GM23338 (cell line): ENCODE measurements around the gene PLSCR2. TPM values are rescaled to one million over a fixed set of nuclear protein-coding genes. Genes with fewer than 3 reads are reported as not detected.

Source experiments
- ATAC-seq: fragments of 200-7000 bp; cut with Tn5 transposase; 3 replicates; pipeline ENCODE4 v1.9.1; 2020
- DNase-seq: peaks from one replicate; pipeline ENCODE4 v3.0.0-alpha.2; 2015; ENCODE audit warnings: low spot score
- H2AFZ ChIP-seq: fragments of 200-600 bp; sonication (generic); 2 replicates; pipeline ENCODE4 v1.8.0; 2016; ENCODE audit warnings: antibody characterized with exemption, mild to moderate bottlenecking, moderate library complexity
- H3F3A ChIP-seq: fragments of 200-600 bp; sonication (generic); replicated peaks from 2 replicates; pipeline ENCODE4 v1.8.0; 2017; ENCODE audit warnings: antibody characterized with exemption, mixed run types, low read depth
- H3K27ac ChIP-seq: fragments of 200-600 bp; sonication (generic); 2 replicates; pipeline ENCODE4 v1.6.1; 2016; ENCODE audit warnings: low read depth
- H3K27me3 ChIP-seq: fragments of 200-600 bp; sonication (generic); 2 replicates; pipeline ENCODE4 v1.8.0; 2016; ENCODE audit warnings: mild to moderate bottlenecking, mixed run types, moderate library complexity; ENCODE audit not compliant: insufficient read depth
- H3K36me3 ChIP-seq: fragments of 200-600 bp; sonication (generic); 2 replicates; pipeline ENCODE4 v1.8.0; 2016; ENCODE audit warnings: mild to moderate bottlenecking; ENCODE audit not compliant: insufficient read depth
- H3K4me1 ChIP-seq: fragments of 200-600 bp; sonication (generic); 2 replicates; pipeline ENCODE4 v1.8.0; 2016; ENCODE audit warnings: mild to moderate bottlenecking, moderate library complexity; ENCODE audit not compliant: insufficient read depth
- H3K4me2 ChIP-seq: fragments of 200-600 bp; sonication (generic); 2 replicates; pipeline ENCODE4 v1.7.1; 2017; ENCODE audit warnings: mixed run types
- H3K4me3 ChIP-seq: fragments of 200-600 bp; sonication (generic); 2 replicates; pipeline ENCODE4 v1.6.1; 2016; ENCODE audit warnings: mixed run types
- H3K79me2 ChIP-seq: fragments of 200-600 bp; sonication (generic); replicated peaks from 2 replicates; pipeline ENCODE4 v1.8.0; 2017; ENCODE audit warnings: mild to moderate bottlenecking; ENCODE audit not compliant: insufficient read depth
- H3K9me2 ChIP-seq: fragments of 200-600 bp; sonication (generic); 2 replicates; pipeline ENCODE4 v1.8.0; 2017; ENCODE audit not compliant: insufficient read depth
- H4K20me1 ChIP-seq: fragments of 200-600 bp; sonication (generic); replicated peaks from 2 replicates; pipeline ENCODE4 v1.8.0; 2017; ENCODE audit warnings: mild to moderate bottlenecking; ENCODE audit not compliant: insufficient read depth
- H3K27ac Mint-ChIP-seq: 2 replicates; pipeline ENCODE4 v1.8.0; 2020; ENCODE audit warnings: inconsistent platforms, mild to moderate bottlenecking, moderate library complexity, mixed read lengths
- H3K27me3 Mint-ChIP-seq: 3 replicates; pipeline ENCODE4 v1.8.0; 2022; ENCODE audit warnings: low read depth, mild to moderate bottlenecking, moderate library complexity, mixed read lengths, inconsistent platforms; ENCODE audit not compliant: insufficient read depth, poor library complexity
- H3K36me3 Mint-ChIP-seq: 3 replicates; pipeline ENCODE4 v1.8.0; 2021; ENCODE audit warnings: low read depth, mild to moderate bottlenecking, inconsistent platforms, moderate library complexity, mixed read lengths
- H3K4me1 Mint-ChIP-seq: 3 replicates; pipeline ENCODE4 v1.8.0; 2020; ENCODE audit warnings: mild to moderate bottlenecking, inconsistent platforms, mixed read lengths
- H3K4me3 Mint-ChIP-seq: 3 replicates; pipeline ENCODE4 v1.8.0; 2021; ENCODE audit warnings: moderate library complexity, mild to moderate bottlenecking, inconsistent platforms, mixed read lengths
- H3K9me3 Mint-ChIP-seq: 3 replicates; pipeline ENCODE4 v1.8.0; 2020; ENCODE audit warnings: moderate library complexity, mild to moderate bottlenecking, inconsistent platforms, mixed read lengths
- CREB1 ChIP-seq: fragments of 250-450 bp; sonication (Bioruptor Pico); IDR thresholded peaks from 2 replicates; pipeline ENCODE4 v1.5.0; 2020; ENCODE audit warnings: low read depth, mild to moderate bottlenecking, moderate library complexity
- ETS1 ChIP-seq: IDR thresholded peaks from 2 replicates; pipeline ENCODE4 v1.6.1; 2016; ENCODE audit warnings: antibody characterized with exemption
- JUNB ChIP-seq: IDR thresholded peaks from one replicate; pipeline ENCODE4 v1.6.1; 2016; ENCODE audit warnings: antibody characterized with exemption; ENCODE audit not compliant: unreplicated experiment
- REST ChIP-seq: IDR thresholded peaks from one replicate; pipeline ENCODE4 v1.6.1; 2018; ENCODE audit warnings: antibody characterized with exemption; ENCODE audit not compliant: unreplicated experiment
- ZNF462 ChIP-seq: fragments of 250-450 bp; sonication (Bioruptor Pico); IDR thresholded peaks from 2 replicates; pipeline ENCODE4 v1.5.0; 2020; ENCODE audit warnings: mild to moderate bottlenecking, moderate library complexity
- polyA plus RNA-seq: library from polyadenylated mRNA; unstranded; fragments of >200 nt; fragmentation: Nextera tagmentation; extraction: Ambion mirVana; gene quantifications from 2 replicates; pipeline ENCODE4 v1.2.1, GENCODE V29; 2016
- total RNA-seq: library from RNA; depleted of rRNA; stranded (reverse); fragments of >200 nt; shearing (Covaris generic); gene quantifications from 2 replicates; pipeline ENCODE4 v1.2.3, GENCODE V29; 2014

The PLSCR2 gene
- total and polyA plus RNA-seq, 2 experiments from 2014 or later = 0.55 TPM; not detected in 1

GRCh38 chr3:146416366-146416765, 53.0 kb downstream of the PLSCR2 start (continued):
- TF ChIP-seq ETS1 (no peak), CREB1 (CRISPR knock-in tag) (no peak), ZNF462 (CRISPR knock-in tag) (no peak)

GRCh38 chr3:146414010-146414409, 55.4 kb downstream of the PLSCR2 start:
- no peak overlapping the region for H3K4me3 Mint-ChIP-seq
- Histone ChIP-seq H3K9me2 (no peaks in the 10 kb centered on the region), H4K20me1 (no peaks in the 10 kb centered on the region), H3K4me1 (no peaks in the 10 kb centered on the region), H3K27ac (no peak overlapping the region), H3K79me2 (no peaks in the 10 kb centered on the region), H3K4me3 (no peak overlapping the region), H2AFZ (no peak overlapping the region), H3K27me3 (no peaks in the 10 kb centered on the region), H3F3A (no peaks in the 10 kb centered on the region), H3K36me3 (no peaks in the 10 kb centered on the region), H3K4me2 (no peak overlapping the region)
- no peak overlapping the region for H3K27ac Mint-ChIP-seq
- peaks cover 5% of the 10 kb centered on the region for H3K27me3 Mint-ChIP-seq
- DNase-seq = no peak
- peaks cover 3% of the 10 kb centered on the region; the same call in 1 of the 3 replicates for H3K4me1 Mint-ChIP-seq
- H3K36me3 Mint-ChIP-seq = peaks cover 29% of the 10 kb centered on the region
- H3K9me3 Mint-ChIP-seq = peaks cover 27% of the 10 kb centered on the region
- no peak for ATAC-seq
- TF ChIP-seq CREB1 (CRISPR knock-in tag) = no peak
- TF ChIP-seq JUNB = no peak
- no peak for TF ChIP-seq ETS1
- no peak for TF ChIP-seq REST
